CD8-positive, alpha-beta memory T cell (primary cell): ENCODE measurements around the gene USP28. TPM values are rescaled to one million over a fixed set of nuclear protein-coding genes. Genes with fewer than 3 reads are reported as not detected.

ENCODE experiments used
- CTCF ChIA-PET: fragments of 350-600 bp; sonication (Branson Sonifier 250); formaldehyde crosslinking; loops from one replicate; lab custom pipeline; 2021; ENCODE audit warnings: antibody characterized with exemption; lab: Charles Lee
- POLR2A ChIA-PET: fragments of 350-600 bp; sonication (Branson Sonifier 250); formaldehyde crosslinking; loops from one replicate; lab custom pipeline; 2021; ENCODE audit warnings: antibody characterized with exemption; lab: Charles Lee
- DNase-seq, 5 donors: peaks; one replicate each; pipeline versions ENCODE4 v3.0.0 to v3.0.0-alpha.2; 2020 to 2022; ENCODE audit warnings: mixed read lengths in 1 of 5
- H3K27ac ChIP-seq: one replicate; pipeline ENCODE4 v1.7.0; 2013; ENCODE audit warnings: low read depth, mild to moderate bottlenecking, low read length, moderate library complexity
- H3K27me3 ChIP-seq: 2 replicates; pipeline ENCODE4 v1.7.0; 2013; ENCODE audit warnings: low read length, mild to moderate bottlenecking; ENCODE audit not compliant: insufficient read depth, poor library complexity, severe bottlenecking
- H3K36me3 ChIP-seq: 2 replicates; pipeline ENCODE4 v1.7.0; 2013; ENCODE audit warnings: mild to moderate bottlenecking, low read length, moderate library complexity; ENCODE audit not compliant: insufficient read depth
- H3K4me1 ChIP-seq: 2 replicates; pipeline ENCODE4 v1.7.0; 2013; ENCODE audit warnings: mild to moderate bottlenecking, low read length, moderate library complexity; ENCODE audit not compliant: insufficient read depth
- H3K4me3 ChIP-seq: 2 replicates; pipeline ENCODE4 v1.7.0; 2013; ENCODE audit warnings: mild to moderate bottlenecking, low read length
- H3K9me3 ChIP-seq: 2 replicates; pipeline ENCODE4 v1.7.0; 2013; ENCODE audit warnings: mild to moderate bottlenecking, low read length
- H3K27ac Mint-ChIP-seq, 8 donors: one replicate each; pipeline ENCODE4 v1.8.0; 2020 to 2021; ENCODE audit warnings: mixed read lengths in 8 of 8, mild to moderate bottlenecking in 6 of 8, inconsistent platforms in 3 of 8, moderate library complexity in 3 of 8
- H3K27me3 Mint-ChIP-seq, 2 donors: one replicate each; pipeline ENCODE4 v1.8.0; 2020 to 2021; ENCODE audit warnings: mixed read lengths in 2 of 2, mild to moderate bottlenecking in 1 of 2, moderate library complexity in 1 of 2
- H3K36me3 Mint-ChIP-seq, 3 donors: one replicate each; pipeline ENCODE4 v1.8.0; 2020 to 2021; ENCODE audit warnings: mixed read lengths in 3 of 3, inconsistent platforms in 1 of 3, mild to moderate bottlenecking in 1 of 3
- H3K4me1 Mint-ChIP-seq, 3 donors: one replicate each; pipeline ENCODE4 v1.8.0; 2020 to 2021; ENCODE audit warnings: mixed read lengths in 3 of 3, inconsistent platforms in 1 of 3, mild to moderate bottlenecking in 1 of 3
- H3K4me3 Mint-ChIP-seq, 7 donors: one replicate each; pipeline ENCODE4 v1.8.0; 2020 to 2021; ENCODE audit warnings: mixed read lengths in 7 of 7, mild to moderate bottlenecking in 6 of 7, moderate library complexity in 4 of 7, inconsistent platforms in 2 of 7
- H3K9me3 Mint-ChIP-seq, 5 donors: one replicate each; pipeline ENCODE4 v1.8.0; 2020 to 2022; ENCODE audit warnings: mixed read lengths in 5 of 5, mild to moderate bottlenecking in 3 of 5, moderate library complexity in 2 of 5, inconsistent platforms in 1 of 5
- polyA plus RNA-seq: library from polyadenylated mRNA; unstranded; fragments of 300-500 nt; fragmentation: Illumina TruSeq; gene quantifications from one replicate; pipeline ENCODE4 v1.2.3, GENCODE V29; 2021
- total RNA-seq, 2 experiments: library from RNA; stranded (reverse); gene quantifications; one replicate each; pipeline ENCODE4 v1.2.3, GENCODE V29; 2021

The USP28 gene
- total and polyA plus RNA-seq, 3 experiments from 2014 or later: 18.7 to 63.1 (median 21.4) TPM

- H3K27ac ChIP-seq: no peak within 1 kb of the TSS
- peaks cover 5% of the 10 kb centered on the region for H3K27me3 ChIP-seq
- no peaks in the 10 kb centered on the region for H3K4me1 ChIP-seq
- CTCF ChIA-PET: no interaction called here
- H3K27ac Mint-ChIP-seq: no peak within 1 kb of the TSS
- H3K4me3 Mint-ChIP-seq: peak within 1 kb of the TSS in 1 of 7 donors; percentile 40
- DNase-seq: no peak
- no peaks in the 10 kb centered on the region for H3K36me3 Mint-ChIP-seq
- H3K9me3 Mint-ChIP-seq: no peaks in the 10 kb centered on the region
- H3K4me3 ChIP-seq: no peak within 1 kb of the TSS
- H3K27me3 Mint-ChIP-seq: peaks cover 17 to 40% of the 10 kb centered on the region in 2 donors
- H3K36me3 ChIP-seq: no peaks in the 10 kb centered on the region
- H3K9me3 ChIP-seq: no peaks in the 10 kb centered on the region
- POLR2A ChIA-PET: no interaction called here
- H3K4me1 Mint-ChIP-seq: peaks cover 1 to 3% (median 1%) of the 10 kb centered on the region in 3 donors
Measured at GRCh38 chr11:113779496-113779895, 95.9 kb downstream of the USP28 start, which contains the start of gene CLDN25. Gene CLDN25 (plus strand): TSS chr11:113779796. CDS start chr11:113779796, 0 bp downstream.

DNA sequence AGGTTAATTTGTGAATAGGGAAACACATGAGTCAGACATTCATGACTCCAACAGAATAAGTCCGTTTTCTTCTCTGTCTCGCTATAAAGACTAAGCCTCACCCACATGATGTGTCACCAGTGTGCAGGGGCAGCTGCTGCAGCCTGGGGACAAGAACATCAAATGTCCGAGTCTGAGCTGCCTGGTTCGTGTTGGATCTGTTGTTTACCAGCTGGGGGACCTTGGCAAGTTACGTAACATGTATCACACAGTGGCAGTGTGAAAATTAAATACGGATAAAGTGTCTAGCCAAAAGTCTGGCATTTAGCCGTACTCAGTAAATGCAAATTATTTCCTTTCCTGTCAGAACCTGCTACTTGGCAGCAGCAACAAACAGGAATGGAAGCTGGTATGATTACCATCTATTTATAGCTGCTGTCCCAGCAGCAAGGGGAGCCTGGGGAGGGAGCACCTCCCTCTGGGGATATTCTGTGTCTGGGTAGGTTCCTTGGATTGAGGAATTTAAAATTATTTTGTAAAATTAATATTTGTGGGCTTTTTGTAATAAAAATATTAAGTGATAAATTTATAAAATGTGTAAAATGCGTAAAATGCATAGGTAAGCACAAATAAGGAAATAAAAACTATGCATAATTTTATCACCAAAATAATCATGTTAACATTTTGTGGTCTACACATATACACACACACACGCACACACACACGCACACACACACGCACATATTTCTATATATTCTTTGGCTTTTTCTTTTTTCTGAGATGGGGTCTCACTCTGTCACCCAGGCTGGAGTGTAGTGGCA lies 97.1 kb downstream of the USP28 start:
- peaks cover 5% of the 10 kb centered on the region for H3K27me3 ChIP-seq
- no peaks in the 10 kb centered on the region for H3K36me3 ChIP-seq
- H3K9me3 ChIP-seq: no peaks in the 10 kb centered on the region
- Mint-ChIP-seq H3K9me3 (no peaks in the 10 kb centered on the region), H3K36me3 (peaks cover 0 to 7% (median 0%) of the 10 kb centered on the region in 3 donors), H3K4me1 (peaks cover 8 to 13% (median 10%) of the 10 kb centered on the region in 3 donors), H3K4me3 (peak overlapping the region in 1 of 7 donors; percentile 28), H3K27ac (no peak overlapping the region), H3K27me3 (peaks cover 17 to 32% of the 10 kb centered on the region in 2 donors)
- peaks cover 4% of the 10 kb centered on the region for H3K4me1 ChIP-seq
- H3K27ac ChIP-seq: no peak overlapping the region
- H3K4me3 ChIP-seq: no peak overlapping the region
- CTCF ChIA-PET: interaction anchor here (0.6 kb wide), 1 partner anchor 380 kb away, joined by 3 read pairs; no protein-coding TSS in a partner anchor
- POLR2A ChIA-PET: no interaction called here
- DNase-seq: no peak

- Mint-ChIP-seq H3K27me3 (peaks cover 1 to 3% of the 10 kb centered on the region in 2 donors), H3K36me3 (peaks cover 0 to 20% (median 0%) of the 10 kb centered on the region in 3 donors), H3K4me1 (peaks cover 24 to 32% (median 30%) of the 10 kb centered on the region in 3 donors), H3K4me3 (peak overlapping the region; percentile 97 to 99 (median 98)), H3K9me3 (no peaks in the 10 kb centered on the region), H3K27ac (peak overlapping the region in 7 of 8 donors; percentile 85 to 99 (median 96))
- no peaks in the 10 kb centered on the region for H3K36me3 ChIP-seq
- CTCF ChIA-PET: interaction anchor here (1.0 to 1.6 kb wide), 2 partner anchors 8 to 15 kb away, joined by 3 to 6 read pairs; no protein-coding TSS in a partner anchor
- peak overlapping the region; percentile 96 for H3K4me3 ChIP-seq
- H3K4me1 ChIP-seq: peaks cover 11% of the 10 kb centered on the region
- peak overlapping the region; percentile 34 for H3K27ac ChIP-seq
- POLR2A ChIA-PET: no interaction called here
- DNase-seq: no peak
- H3K27me3 ChIP-seq: no peaks in the 10 kb centered on the region
- no peaks in the 10 kb centered on the region for H3K9me3 ChIP-seq
Measured at GRCh38 chr11:113774174-113774503, 101.2 kb downstream of the USP28 start.

GRCh38 chr11:113773416-113774173 lies 101.8 kb downstream of the USP28 start, which contains the start of gene ZW10:
Gene ZW10 (minus strand): TSS chr11:113773692. CDS start chr11:113773666, 26 bp downstream.
- ChIA-PET CTCF (interaction anchor here (0.8 to 1.6 kb wide), 5 partner anchors 8 to 467 kb away, joined by 3 to 6 read pairs (median 3); no protein-coding TSS in a partner anchor), POLR2A (no interaction called here)
- Mint-ChIP-seq H3K4me1 (peaks cover 26 to 35% (median 32%) of the 10 kb centered on the region in 3 donors), H3K27ac (peak within 1 kb of the TSS; percentile 85 to 99 (median 96)), H3K4me3 (peak within 1 kb of the TSS; percentile 97 to 99 (median 98)), H3K27me3 (peaks cover 1 to 3% of the 10 kb centered on the region in 2 donors), H3K36me3 (peaks cover 0 to 24% (median 1%) of the 10 kb centered on the region in 3 donors), H3K9me3 (no peaks in the 10 kb centered on the region)
- Histone ChIP-seq H3K36me3 (no peaks in the 10 kb centered on the region), H3K27ac (peak within 1 kb of the TSS; percentile 77), H3K9me3 (no peaks in the 10 kb centered on the region), H3K27me3 (no peaks in the 10 kb centered on the region), H3K4me1 (peaks cover 11% of the 10 kb centered on the region), H3K4me3 (peak within 1 kb of the TSS; percentile 96)
- DNase-seq: peak; percentile 90 to 93 (median 90)

DNA sequence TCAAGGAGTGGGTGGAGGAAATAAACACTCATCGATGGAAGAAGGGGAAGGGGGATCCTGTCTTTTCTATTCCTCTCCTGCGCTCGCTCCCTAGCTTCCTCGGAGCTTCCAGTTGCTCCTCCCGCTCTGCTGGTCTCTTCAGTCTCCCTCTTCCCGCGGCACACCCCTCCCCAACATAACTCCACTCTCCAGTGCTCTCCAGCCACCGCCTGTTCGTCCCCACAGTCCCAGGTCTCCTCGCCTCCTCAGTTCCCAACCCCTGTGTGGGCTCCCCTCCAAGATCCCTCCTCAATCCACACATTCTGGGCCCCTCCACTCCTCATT lies 102.3 kb downstream of the USP28 start:
- Histone ChIP-seq H3K9me3 (no peaks in the 10 kb centered on the region), H3K4me3 (peak overlapping the region; percentile 96), H3K36me3 (peaks cover 4% of the 10 kb centered on the region), H3K4me1 (peaks cover 11% of the 10 kb centered on the region), H3K27me3 (no peaks in the 10 kb centered on the region), H3K27ac (peak overlapping the region; percentile 77)
- Mint-ChIP-seq H3K4me1 (peaks cover 26 to 39% (median 35%) of the 10 kb centered on the region in 3 donors), H3K9me3 (no peaks in the 10 kb centered on the region), H3K36me3 (peaks cover 0 to 28% (median 2%) of the 10 kb centered on the region in 3 donors), H3K27ac (peak overlapping the region; percentile 85 to 99 (median 96)), H3K4me3 (peak overlapping the region; percentile 97 to 99 (median 98)), H3K27me3 (peaks cover 1 to 2% of the 10 kb centered on the region in 2 donors)
- DNase-seq: peak in 1 of 5 donors; percentile 1
- POLR2A ChIA-PET: no interaction called here
- CTCF ChIA-PET: interaction anchor here (0.8 to 1.6 kb wide), 5 partner anchors 9 to 467 kb away, joined by 3 to 6 read pairs (median 3); no protein-coding TSS in a partner anchor

DNA sequence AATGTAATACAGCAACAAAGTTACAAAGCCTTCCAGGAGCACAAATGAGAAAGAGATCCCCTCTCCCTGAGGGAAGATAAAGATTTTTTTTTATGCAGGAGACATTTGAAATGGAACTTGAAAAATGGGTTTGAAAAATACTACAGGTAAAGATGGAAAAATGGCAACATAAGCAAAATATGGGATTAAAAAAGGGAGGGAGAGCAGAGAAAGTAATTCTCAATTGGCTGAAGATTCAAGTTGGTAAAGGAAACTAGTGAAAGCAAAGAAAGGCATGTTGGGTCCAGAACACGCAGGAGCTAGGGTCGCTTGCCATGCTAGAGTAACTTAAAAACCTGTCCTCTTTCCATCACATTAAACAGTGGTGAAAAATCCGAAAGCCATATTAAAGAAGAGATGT lies 103.4 kb downstream of the USP28 start:
- H3K27ac ChIP-seq: no peak overlapping the region
- no peaks in the 10 kb centered on the region for H3K27me3 ChIP-seq
- DNase-seq: no peak
- Mint-ChIP-seq H3K4me3 (peak overlapping the region; percentile 71 to 99 (median 98)), H3K4me1 (peaks cover 34 to 49% (median 45%) of the 10 kb centered on the region in 3 donors), H3K9me3 (no peaks in the 10 kb centered on the region), H3K36me3 (peaks cover 7 to 39% (median 11%) of the 10 kb centered on the region in 3 donors), H3K27me3 (no peaks in the 10 kb centered on the region), H3K27ac (peak overlapping the region in 5 of 8 donors; percentile 41 to 81 (median 75))
- H3K4me1 ChIP-seq: peaks cover 11% of the 10 kb centered on the region
- H3K9me3 ChIP-seq: no peaks in the 10 kb centered on the region
- ChIA-PET POLR2A (no interaction called here), CTCF (no interaction called here)
- no peak overlapping the region for H3K4me3 ChIP-seq
- H3K36me3 ChIP-seq: peaks cover 10% of the 10 kb centered on the region

- Mint-ChIP-seq H3K4me1 (peaks cover 23 to 43% (median 32%) of the 10 kb centered on the region in 3 donors), H3K4me3 (no peak overlapping the region), H3K27me3 (no peaks in the 10 kb centered on the region), H3K9me3 (no peaks in the 10 kb centered on the region), H3K27ac (peak overlapping the region in 1 of 8 donors; percentile 0), H3K36me3 (peaks cover 13 to 69% (median 25%) of the 10 kb centered on the region in 3 donors)
- Histone ChIP-seq H3K27me3 (no peaks in the 10 kb centered on the region), H3K9me3 (no peaks in the 10 kb centered on the region), H3K36me3 (peaks cover 17% of the 10 kb centered on the region), H3K4me1 (no peaks in the 10 kb centered on the region), H3K4me3 (no peak overlapping the region), H3K27ac (no peak overlapping the region)
- ChIA-PET POLR2A (no interaction called here), CTCF (no interaction called here)
- DNase-seq: no peak
Measured at GRCh38 chr11:113764527-113765219, 110.7 kb downstream of the USP28 start.
